ENCODE measurements around the gene CDH22. TPM values are rescaled to one million over a fixed set of nuclear protein-coding genes. Genes with fewer than 3 reads are reported as not detected.

The CDH22 gene
- total RNA-seq, 1 donor from 2014 or later: 0.18 TPM

DNA sequence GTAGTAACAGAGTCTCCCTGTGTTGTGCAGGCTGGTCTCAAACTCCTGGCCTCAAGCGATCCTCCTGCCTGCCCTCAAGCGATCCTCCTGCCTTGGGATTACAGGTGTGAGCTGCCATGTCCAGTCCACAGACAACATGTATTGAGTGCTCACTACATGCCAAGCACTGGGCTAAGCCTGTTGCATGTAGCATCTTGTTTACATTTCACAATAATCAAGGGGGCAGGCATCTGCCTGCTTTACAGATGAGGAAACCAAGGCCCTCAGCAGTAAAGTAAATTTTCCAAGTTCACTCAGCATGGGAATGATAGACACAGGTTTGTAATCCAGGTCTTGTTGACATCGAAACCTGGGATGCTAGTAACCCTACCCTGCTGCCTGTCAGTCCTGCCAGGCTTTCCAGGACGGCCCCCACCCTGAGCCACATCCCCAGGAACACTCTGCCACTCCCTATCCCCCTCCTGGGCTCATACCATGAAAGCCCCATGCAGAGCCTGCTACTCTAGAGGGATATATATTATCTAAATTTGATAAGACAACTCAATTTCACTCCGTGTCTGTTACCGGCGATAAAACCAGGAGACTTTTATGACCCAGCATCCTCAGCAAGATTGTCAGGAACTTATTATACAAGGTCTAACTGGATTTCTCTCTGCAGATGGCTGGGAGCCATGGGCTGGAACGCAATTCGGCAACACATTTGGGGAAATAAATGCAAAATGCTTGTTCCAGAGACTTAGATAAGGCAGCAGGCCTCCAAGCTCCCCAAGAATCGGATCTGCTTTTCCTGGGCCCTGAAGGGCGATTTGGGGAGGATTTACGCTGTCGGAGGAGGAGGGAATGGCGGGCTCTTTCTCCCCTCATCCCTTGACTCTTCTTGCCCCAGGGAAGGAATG lies 159.7 kb downstream of the CDH22 start:
- no peak for TF ChIP-seq CTCF (IDR thresholded peaks at IDR 0.05; ENCODE audit: unreplicated experiment)
- no peak for DNase-seq (ENCODE audit: low spot score in 2 of 2, unreplicated experiment in 2 of 2)
- no peak overlapping the region for H3K4me3 Mint-ChIP-seq
- no peak overlapping the region for H3K27ac Mint-ChIP-seq
- H3K4me1 Mint-ChIP-seq: peaks cover 5% of the 10 kb centered on the region
- peaks cover 23% of the 10 kb centered on the region for H3K27me3 Mint-ChIP-seq (ENCODE audit: low read depth)
- H3K36me3 Mint-ChIP-seq: no peaks in the 10 kb centered on the region
- no peaks in the 10 kb centered on the region for H3K9me3 Mint-ChIP-seq

DNA sequence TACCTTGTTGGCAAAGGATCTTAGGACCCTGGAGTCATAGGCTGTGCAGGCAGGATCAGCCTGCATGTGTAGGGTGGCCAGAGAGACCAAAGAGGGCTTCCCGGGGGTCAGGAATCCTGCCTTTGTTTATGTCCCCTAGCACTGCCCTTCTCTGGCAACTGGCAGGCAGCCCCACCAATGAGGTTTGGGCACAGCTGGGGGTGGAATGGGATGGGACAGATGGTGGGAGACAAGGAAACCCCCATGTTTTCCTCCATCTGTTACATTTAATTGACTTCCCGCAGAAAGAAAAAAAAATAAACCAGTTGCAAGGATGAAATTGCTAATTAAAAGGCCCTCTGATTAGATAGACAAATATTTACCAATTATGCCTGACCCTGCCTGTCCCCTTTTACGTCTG lies 162.6 kb downstream of the CDH22 start:
- H3K27me3 Mint-ChIP-seq (ENCODE audit: low read depth): peaks cover 50% of the 10 kb centered on the region
- no peaks in the 10 kb centered on the region for H3K36me3 Mint-ChIP-seq
- TF ChIP-seq CTCF (IDR thresholded peaks at IDR 0.05; ENCODE audit: unreplicated experiment): no peak
- H3K4me3 Mint-ChIP-seq: no peak overlapping the region
- no peak overlapping the region for H3K27ac Mint-ChIP-seq
- no peaks in the 10 kb centered on the region for H3K9me3 Mint-ChIP-seq
- peaks cover 8% of the 10 kb centered on the region for H3K4me1 Mint-ChIP-seq
- DNase-seq (ENCODE audit: low spot score in 2 of 2, unreplicated experiment in 2 of 2): no peak

- Mint-ChIP-seq H3K27ac (no peak overlapping the region), H3K9me3 (no peaks in the 10 kb centered on the region), H3K4me1 (peaks cover 12% of the 10 kb centered on the region), H3K27me3 (ENCODE audit: low read depth) (peaks cover 53% of the 10 kb centered on the region), H3K4me3 (no peak overlapping the region), H3K36me3 (no peaks in the 10 kb centered on the region)
- no peak for TF ChIP-seq CTCF (IDR thresholded peaks at IDR 0.05; ENCODE audit: unreplicated experiment)
- no peak for DNase-seq (ENCODE audit: low spot score in 2 of 2, unreplicated experiment in 2 of 2)
Observed at GRCh38 chr20:46144432-46145025, 163.8 kb downstream of the CDH22 start.

GRCh38 chr20:46142124-46142523 lies 166.2 kb downstream of the CDH22 start:
- DNase-seq (ENCODE audit: low spot score in 2 of 2, unreplicated experiment in 2 of 2): no peak
- Mint-ChIP-seq H3K27ac (no peak overlapping the region), H3K9me3 (no peaks in the 10 kb centered on the region), H3K27me3 (ENCODE audit: low read depth) (peaks cover 54% of the 10 kb centered on the region), H3K36me3 (no peaks in the 10 kb centered on the region), H3K4me3 (no peak overlapping the region), H3K4me1 (peaks cover 13% of the 10 kb centered on the region)
- TF ChIP-seq CTCF (IDR thresholded peaks at IDR 0.05; ENCODE audit: unreplicated experiment): no peak

- no peak for TF ChIP-seq CTCF (IDR thresholded peaks at IDR 0.05; ENCODE audit: unreplicated experiment)
- H3K27me3 Mint-ChIP-seq (ENCODE audit: low read depth): peaks cover 61% of the 10 kb centered on the region
- H3K27ac Mint-ChIP-seq: no peak overlapping the region
- peaks cover 13% of the 10 kb centered on the region for H3K4me1 Mint-ChIP-seq
- H3K36me3 Mint-ChIP-seq: no peaks in the 10 kb centered on the region
- no peak for DNase-seq (ENCODE audit: low spot score in 2 of 2, unreplicated experiment in 2 of 2)
- H3K9me3 Mint-ChIP-seq: no peaks in the 10 kb centered on the region
- H3K4me3 Mint-ChIP-seq: no peak overlapping the region
Observed at GRCh38 chr20:46139908-46140482, 168.3 kb downstream of the CDH22 start.

Data from mesothelial cell of epicardium (in vitro differentiated cells).